Endometrial microvascular endothelial cells (primary cell): ENCODE results near the gene TIGD7. TPM values are rescaled to one million over a fixed set of nuclear protein-coding genes. Genes with fewer than 3 reads are reported as not detected.

ENCODE experiments used
- in situ Hi-C: cut with HindIII; loops from 2 replicates; pipeline ENCODE4 v1.10.0; 2017; ENCODE audit warnings: low sequenced_read_pairs, low pct_unique_long_range_greater_than_20kb; ENCODE audit errors: inconsistent ontology term
- total RNA-seq: library from RNA; depleted of rRNA; stranded (reverse); fragments of >200 nt; gene quantifications from one replicate; pipeline ENCODE4 v1.2.3, GENCODE V29; 2015; ENCODE audit errors: inconsistent ontology term

The TIGD7 gene
- total RNA-seq, result 0.93 TPM

- in situ Hi-C loops, result no loop called here
Measured at GRCh38 chr16:3305109-3306068, at the start of gene TIGD7, which contains the start of gene ZNF75A. TSS of gene TIGD7 (minus strand) at chr16:3305430. CDS start at chr16:3300614, 4,816 bp downstream. TSS of gene ZNF75A (plus strand) at chr16:3305497. CDS start at chr16:3308429, 2,932 bp downstream.

GRCh38 chr16:3349175-3349574 is 43.9 kb upstream of the TIGD7 start:
- in situ Hi-C loops, result no loop called here

- in situ Hi-C loops, result no loop called here
Measured at GRCh38 chr16:3348547-3349167, 43.4 kb upstream of the TIGD7 start.

GRCh38 chr16:3347586-3347985 is 42.4 kb upstream of the TIGD7 start:
- in situ Hi-C loops, result no loop called here

- in situ Hi-C loops, result no loop called here
Measured at GRCh38 chr16:3346041-3346440, 40.8 kb upstream of the TIGD7 start.

GRCh38 chr16:3328643-3329042 is 23.4 kb upstream of the TIGD7 start:
- in situ Hi-C loops, result no loop called here

GRCh38 chr16:3328104-3328503 is 22.9 kb upstream of the TIGD7 start:
- in situ Hi-C loops, result no loop called here

GRCh38 chr16:3327514-3327913 is 22.3 kb upstream of the TIGD7 start:
- in situ Hi-C loops, result no loop called here

- in situ Hi-C loops, result no loop called here
Measured at GRCh38 chr16:3321816-3322215, 16.6 kb upstream of the TIGD7 start.

- in situ Hi-C loops, result no loop called here
Measured at GRCh38 chr16:3317315-3317999, 12.2 kb upstream of the TIGD7 start.

- in situ Hi-C loops, result no loop called here
Measured at GRCh38 chr16:3311496-3311895, 6.3 kb upstream of the TIGD7 start.

- in situ Hi-C loops, result no loop called here
Measured at GRCh38 chr16:3306078-3306477, 848 bp upstream of the TIGD7 start.

GRCh38 chr16:3304370-3304769 is 860 bp downstream of the TIGD7 start:
- in situ Hi-C loops, result no loop called here

GRCh38 chr16:3295783-3296182 is 9.4 kb downstream of the TIGD7 start:
- in situ Hi-C loops, result no loop called here

GRCh38 chr16:3295209-3295608 is 10.0 kb downstream of the TIGD7 start:
- in situ Hi-C loops, result no loop called here

GRCh38 chr16:3292604-3293003 is 12.6 kb downstream of the TIGD7 start:
- in situ Hi-C loops, result no loop called here

- in situ Hi-C loops, result no loop called here
Measured at GRCh38 chr16:3289998-3290673, 15.1 kb downstream of the TIGD7 start.

GRCh38 chr16:3285131-3285530 is 20.1 kb downstream of the TIGD7 start:
- in situ Hi-C loops, result no loop called here
